DOHH2 (cell line): ENCODE data around the gene TDP1.

ENCODE experiments used
- H3F3A ChIP-seq: fragments of 200-600 bp; sonication (generic), shearing (Covaris generic); 2 replicates; pipeline ENCODE4 v1.6.0; 2016; ENCODE audit warnings: antibody characterized with exemption, mild to moderate bottlenecking; ENCODE audit not compliant: control insufficient read depth, insufficient read depth
- H3K27ac ChIP-seq: fragments of 200-600 bp; sonication (generic); 2 replicates; pipeline ENCODE4 v1.5.1; 2014; ENCODE audit warnings: low read depth, mild to moderate bottlenecking, low read length, moderate library complexity
- H3K27me3 ChIP-seq: fragments of 200-600 bp; sonication (generic); 2 replicates; pipeline ENCODE4 v1.6.1; 2014; ENCODE audit warnings: mild to moderate bottlenecking, low read length, mixed read lengths; ENCODE audit not compliant: control insufficient read depth
- H3K36me3 ChIP-seq: fragments of 200-600 bp; sonication (generic); 2 replicates; pipeline ENCODE4 v1.6.1; 2014; ENCODE audit warnings: mild to moderate bottlenecking, low read length, moderate library complexity, mixed read lengths; ENCODE audit not compliant: control insufficient read depth
- H3K4me1 ChIP-seq: fragments of 200-600 bp; sonication (generic); 2 replicates; pipeline ENCODE4 v1.6.1; 2014; ENCODE audit warnings: mild to moderate bottlenecking, low read length, mixed read lengths; ENCODE audit not compliant: control insufficient read depth
- H3K4me2 ChIP-seq: fragments of 200-600 bp; sonication (generic); 2 replicates; pipeline ENCODE4 v1.6.0; 2014; ENCODE audit warnings: mild to moderate bottlenecking, low read length, moderate library complexity
- H3K4me3 ChIP-seq: fragments of 200-600 bp; sonication (generic); 2 replicates; pipeline ENCODE4 v1.5.1; 2014; ENCODE audit warnings: mild to moderate bottlenecking, low read length, mixed read lengths
- H3K79me2 ChIP-seq: fragments of 200-600 bp; sonication (generic); 2 replicates; pipeline ENCODE4 v1.6.1; 2014; ENCODE audit warnings: mild to moderate bottlenecking, low read length, mixed read lengths; ENCODE audit not compliant: control insufficient read depth
- H3K9me2 ChIP-seq: fragments of 200-600 bp; sonication (generic); replicated peaks from 2 replicates; pipeline ENCODE4 v1.6.1; 2014; ENCODE audit warnings: mild to moderate bottlenecking, low read length, mixed read lengths; ENCODE audit not compliant: control insufficient read depth
- H3K9me3 ChIP-seq: fragments of 200-600 bp; sonication (generic); 2 replicates; pipeline ENCODE4 v1.6.1; 2014; ENCODE audit warnings: antibody characterized with exemption, low read length, mixed read lengths; ENCODE audit not compliant: control insufficient read depth, insufficient read depth
- H4K20me1 ChIP-seq: fragments of 200-600 bp; sonication (generic); 2 replicates; pipeline ENCODE4 v1.6.0; 2014; ENCODE audit warnings: low read depth, mild to moderate bottlenecking, antibody characterized with exemption, low read length, moderate library complexity; ENCODE audit not compliant: control insufficient read depth, insufficient read depth
- CTCF ChIP-seq: fragments of 200-600 bp; sonication (generic); IDR thresholded peaks from one replicate; pipeline ENCODE4 v1.5.1; 2014; ENCODE audit warnings: antibody characterized with exemption, mild to moderate bottlenecking, low read depth, low read length; ENCODE audit not compliant: poor library complexity, severe bottlenecking
- EZH2phosphoT487 ChIP-seq: fragments of 200-600 bp; sonication (generic); IDR thresholded peaks from 2 replicates; pipeline ENCODE4 v1.6.1; 2017; ENCODE audit warnings: borderline replicate concordance, mild to moderate bottlenecking, antibody characterized with exemption, low read length, moderate library complexity, mixed read lengths

The TDP1 gene

DNA sequence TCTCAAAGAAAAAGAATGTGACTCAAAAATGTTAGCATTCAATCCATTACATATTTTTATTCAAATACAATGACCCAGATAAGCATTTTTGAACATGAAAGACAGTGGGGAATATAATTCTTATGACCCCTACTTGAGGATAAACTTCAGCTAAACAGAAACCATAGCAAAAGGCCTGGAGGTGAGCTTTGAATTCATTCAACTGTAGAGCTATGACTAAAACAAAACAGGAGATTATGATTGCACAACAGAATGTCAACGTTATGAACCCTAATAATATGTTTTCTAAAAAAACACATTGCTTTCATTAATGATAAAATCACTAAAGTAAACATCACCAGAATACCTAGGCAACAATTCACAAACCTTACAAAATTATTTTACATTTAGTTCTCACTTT lies 29.0 kb upstream of the TDP1 start:
- Histone ChIP-seq H3K9me2 (no peaks in the 10 kb centered on the region), H4K20me1 (no peaks in the 10 kb centered on the region), H3K4me2 (no peak overlapping the region), H3K79me2 (no peaks in the 10 kb centered on the region), H3F3A (no peaks in the 10 kb centered on the region), H3K4me1 (no peaks in the 10 kb centered on the region), H3K9me3 (no peaks in the 10 kb centered on the region), H3K27ac (no peak overlapping the region), H3K36me3 (peaks cover 3% of the 10 kb centered on the region; the same call in 1 of the 2 replicates), H3K4me3 (no peak overlapping the region), H3K27me3 (no peaks in the 10 kb centered on the region)
- TF ChIP-seq EZH2phosphoT487 = no peak
- no peak for TF ChIP-seq CTCF

DNA sequence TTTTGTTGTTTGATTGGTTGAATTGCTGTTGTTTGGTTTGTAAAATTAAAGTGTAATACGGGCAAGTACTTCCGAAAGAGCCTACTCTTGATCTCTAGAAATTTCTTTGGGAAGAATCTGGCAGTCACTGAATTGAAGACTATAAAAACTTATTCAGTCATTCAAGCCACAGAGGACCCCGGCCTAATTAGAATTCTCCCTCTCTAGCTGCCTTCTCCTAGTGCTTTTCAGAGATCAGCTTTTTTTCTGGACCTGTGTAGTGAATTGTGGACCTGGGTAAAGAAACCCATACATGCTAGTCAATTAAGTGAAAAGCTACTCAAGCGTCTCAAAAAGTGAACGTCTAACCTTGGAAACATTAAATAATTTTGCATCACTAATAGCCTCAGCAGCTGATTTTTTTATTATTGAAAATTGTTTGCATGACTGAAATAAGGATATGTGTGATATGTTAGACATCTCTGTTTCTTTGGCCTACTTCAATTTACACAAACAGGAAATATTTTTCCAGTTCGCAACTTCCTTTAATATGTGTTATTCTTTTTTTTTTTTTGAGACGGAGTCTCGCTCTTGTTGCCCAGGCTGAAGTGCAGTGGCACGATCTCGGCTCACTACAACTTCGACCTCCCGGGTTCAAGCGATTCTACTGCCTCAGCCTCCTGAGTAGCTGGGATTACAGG lies 28.4 kb upstream of the TDP1 start:
- no peak for TF ChIP-seq CTCF
- no peak for TF ChIP-seq EZH2phosphoT487
- Histone ChIP-seq H3K4me1 (no peaks in the 10 kb centered on the region), H3K4me3 (no peak overlapping the region), H3K9me2 (no peaks in the 10 kb centered on the region), H3K79me2 (no peaks in the 10 kb centered on the region), H3K4me2 (no peak overlapping the region), H4K20me1 (no peaks in the 10 kb centered on the region), H3F3A (no peaks in the 10 kb centered on the region), H3K27ac (no peak overlapping the region), H3K9me3 (no peaks in the 10 kb centered on the region), H3K27me3 (no peaks in the 10 kb centered on the region), H3K36me3 (peaks cover 3% of the 10 kb centered on the region; the same call in 1 of the 2 replicates)

DNA sequence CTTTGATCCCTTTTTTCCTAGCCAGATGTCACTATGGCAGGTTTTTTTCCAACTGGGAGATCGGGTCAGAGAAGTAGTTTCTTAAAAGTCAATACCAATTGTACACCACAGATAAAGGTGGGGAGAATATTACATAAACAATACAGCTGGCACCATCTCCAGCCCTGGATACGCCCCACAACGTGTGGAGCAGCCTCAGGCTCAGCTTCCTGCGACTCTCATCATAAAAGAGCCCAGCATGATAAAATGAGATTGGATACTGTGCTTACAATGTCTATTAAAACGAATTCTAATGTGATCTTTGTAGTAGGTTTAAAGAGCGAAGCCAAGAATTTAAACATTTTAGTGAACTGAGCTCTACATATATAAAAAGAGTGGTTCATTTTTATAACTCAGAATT lies 22.7 kb upstream of the TDP1 start:
- no peaks in the 10 kb centered on the region for H3K9me3 ChIP-seq
- no peaks in the 10 kb centered on the region for H4K20me1 ChIP-seq
- H3F3A ChIP-seq = no peaks in the 10 kb centered on the region
- H3K4me1 ChIP-seq = no peaks in the 10 kb centered on the region
- no peak for TF ChIP-seq EZH2phosphoT487
- TF ChIP-seq CTCF = no peak
- H3K4me2 ChIP-seq = no peak overlapping the region
- H3K36me3 ChIP-seq = no peaks in the 10 kb centered on the region
- H3K4me3 ChIP-seq = no peak overlapping the region
- H3K27ac ChIP-seq = no peak overlapping the region
- H3K9me2 ChIP-seq = no peaks in the 10 kb centered on the region
- H3K27me3 ChIP-seq = no peaks in the 10 kb centered on the region
- no peaks in the 10 kb centered on the region for H3K79me2 ChIP-seq
